CD4-positive, alpha-beta T cell treated with Interleukin-15 for 1 hour (primary cell): ENCODE measurements around the gene LHFPL2.

Experiments
- DNase-seq: peaks from one replicate; pipeline ENCODE4 v3.0.0-alpha.2; 2020

The LHFPL2 gene

GRCh38 chr5:78666041-78666444, 17.5 kb upstream of the LHFPL2 start:
- DNase-seq = no peak

- DNase-seq = no peak
Measured at GRCh38 chr5:78665534-78665933, 17.0 kb upstream of the LHFPL2 start.

- DNase-seq = no peak
Measured at GRCh38 chr5:78662323-78662722, 13.8 kb upstream of the LHFPL2 start.

- DNase-seq = no peak
Measured at GRCh38 chr5:78661691-78662090, 13.1 kb upstream of the LHFPL2 start.

- DNase-seq = no peak
Measured at GRCh38 chr5:78661044-78661443, 12.5 kb upstream of the LHFPL2 start.

GRCh38 chr5:78660401-78660800, 11.8 kb upstream of the LHFPL2 start:
- no peak for DNase-seq

- no peak for DNase-seq
Measured at GRCh38 chr5:78659714-78660113, 11.1 kb upstream of the LHFPL2 start.

GRCh38 chr5:78659114-78659513, 10.5 kb upstream of the LHFPL2 start:
- DNase-seq = no peak

- no peak for DNase-seq
Measured at GRCh38 chr5:78657201-78657600, 8.6 kb upstream of the LHFPL2 start.

- DNase-seq = no peak
Measured at GRCh38 chr5:78655746-78656290, 7.2 kb upstream of the LHFPL2 start.

GRCh38 chr5:78654386-78654785, 5.8 kb upstream of the LHFPL2 start:
- DNase-seq = no peak

GRCh38 chr5:78653681-78654366, 5.3 kb upstream of the LHFPL2 start:
- no peak for DNase-seq

- DNase-seq = no peak
Measured at GRCh38 chr5:78653031-78653430, 4.5 kb upstream of the LHFPL2 start.

GRCh38 chr5:78651468-78651867, 2.9 kb upstream of the LHFPL2 start:
- no peak for DNase-seq

- no peak for DNase-seq
Measured at GRCh38 chr5:78650531-78650930, 2.0 kb upstream of the LHFPL2 start.

- DNase-seq = no peak
Measured at GRCh38 chr5:78649861-78650496, 1.4 kb upstream of the LHFPL2 start.

- DNase-seq = no peak
Measured at GRCh38 chr5:78649211-78649695, 681 bp upstream of the LHFPL2 start.

GRCh38 chr5:78647838-78648358, 674 bp downstream of the LHFPL2 start:
- no peak for DNase-seq

- no peak for DNase-seq
Measured at GRCh38 chr5:78647351-78647818, 1.2 kb downstream of the LHFPL2 start.

GRCh38 chr5:78644741-78645300, 3.8 kb downstream of the LHFPL2 start:
- no peak for DNase-seq

- no peak for DNase-seq
Measured at GRCh38 chr5:78644129-78644528, 4.4 kb downstream of the LHFPL2 start.

- no peak for DNase-seq
Measured at GRCh38 chr5:78642701-78643100, 5.9 kb downstream of the LHFPL2 start.

GRCh38 chr5:78640662-78641474, 7.7 kb downstream of the LHFPL2 start:
- DNase-seq = no peak
